Measurements from ENCODE around the gene SUSD6. TPM values are rescaled to one million over a fixed set of nuclear protein-coding genes. Genes with fewer than 3 reads are reported as not detected.

SUSD6 gene
- total RNA-seq, 4 donors from 2014 or later: 54.4 to 66.3 (median 57.7) TPM

GRCh38 chr14:69690042-69690441 is 78.6 kb downstream of the SUSD6 start:
- WGBS, 2 donors: 97 to 100% methylated on average over 2 of the region's 2 CpGs
- TF ChIP-seq CTCF (IDR thresholded peaks at IDR 0.05) (no peak), POLR2A (IDR thresholded peaks at IDR 0.05) (no peak), EP300 (IDR thresholded peaks at IDR 0.05) (no peak)
- peaks cover 0 to 93% (median 51%) of the 10 kb centered on the region in 4 donors for H3K4me1 ChIP-seq
- peak overlapping the region in 1 of 4 donors; percentile 16 for H3K27ac ChIP-seq
- no peaks in the 10 kb centered on the region for H3K9me3 ChIP-seq
- H3K36me3 ChIP-seq: no peaks in the 10 kb centered on the region
- no peak for DNase-seq (ENCODE audit: low spot score in 2 of 2)
- H3K27me3 ChIP-seq: no peaks in the 10 kb centered on the region
- no peak overlapping the region for H3K4me3 ChIP-seq

- H3K27ac ChIP-seq: peak overlapping the region; percentile 26 to 81 (median 76)
- no peaks in the 10 kb centered on the region for H3K9me3 ChIP-seq
- H3K4me3 ChIP-seq: no peak overlapping the region
- 71 to 87% methylated on average over 1 of the region's 1 CpG for WGBS, 2 donors
- H3K4me1 ChIP-seq: peaks cover 0 to 93% (median 60%) of the 10 kb centered on the region in 4 donors
- no peaks in the 10 kb centered on the region for H3K36me3 ChIP-seq
- no peaks in the 10 kb centered on the region for H3K27me3 ChIP-seq
- TF ChIP-seq EP300 (IDR thresholded peaks at IDR 0.05): no peak
- DNase-seq (ENCODE audit: low spot score in 2 of 2): no peak
Measured at GRCh38 chr14:69692594-69692993, 81.2 kb downstream of the SUSD6 start.

- Histone ChIP-seq H3K27ac (peak overlapping the region in 3 of 4 donors; percentile 74 to 81 (median 77)), H3K36me3 (no peaks in the 10 kb centered on the region), H3K9me3 (no peaks in the 10 kb centered on the region), H3K4me1 (peaks cover 0 to 93% (median 61%) of the 10 kb centered on the region in 4 donors), H3K27me3 (no peaks in the 10 kb centered on the region), H3K4me3 (no peak overlapping the region)
- TF ChIP-seq POLR2A (IDR thresholded peaks at IDR 0.05) (no peak), CTCF (IDR thresholded peaks at IDR 0.05) (no peak), EP300 (IDR thresholded peaks at IDR 0.05) (no peak)
- 9 to 21% methylated on average over 3 of the region's 3 CpGs for WGBS, 2 donors
- no peak for DNase-seq (ENCODE audit: low spot score in 2 of 2)
Measured at GRCh38 chr14:69693145-69693544, 81.7 kb downstream of the SUSD6 start.

GRCh38 chr14:69693801-69694729 is 82.7 kb downstream of the SUSD6 start:
- Histone ChIP-seq H3K9me3 (no peaks in the 10 kb centered on the region), H3K27ac (peak overlapping the region; percentile 18 to 81 (median 76))

GRCh38 chr14:69694730-69695281 is 83.4 kb downstream of the SUSD6 start:
- H3K4me3 ChIP-seq: no peak overlapping the region
- H3K27ac ChIP-seq: peak overlapping the region in 3 of 4 donors; percentile 74 to 81 (median 77)
- DNase-seq (ENCODE audit: low spot score in 2 of 2): no peak
- 38 to 42% methylated on average over 5 of the region's 5 CpGs for WGBS, 2 donors
- no peak for TF ChIP-seq POLR2A (IDR thresholded peaks at IDR 0.05)
- TF ChIP-seq EP300 (IDR thresholded peaks at IDR 0.05): peak in 1 of 2 donors; percentile 39
- no peaks in the 10 kb centered on the region for H3K27me3 ChIP-seq
- H3K9me3 ChIP-seq: no peaks in the 10 kb centered on the region
- no peaks in the 10 kb centered on the region for H3K36me3 ChIP-seq
- H3K4me1 ChIP-seq: peaks cover 0 to 91% (median 63%) of the 10 kb centered on the region in 4 donors

More at GRCh38 chr14:69693801-69694729, 82.7 kb downstream of the SUSD6 start:
- no peaks in the 10 kb centered on the region for H3K27me3 ChIP-seq
- WGBS, 2 donors: 65 to 67% methylated on average over 4 of the region's 4 CpGs
- no peaks in the 10 kb centered on the region for H3K36me3 ChIP-seq
- no peak for TF ChIP-seq CTCF (IDR thresholded peaks at IDR 0.05)
- no peak overlapping the region for H3K4me3 ChIP-seq
- DNase-seq (ENCODE audit: low spot score in 2 of 2): no peak
- H3K4me1 ChIP-seq: peaks cover 0 to 89% (median 63%) of the 10 kb centered on the region in 4 donors
